DMS79 treated with DMSO at 0.1 percent for 48 hours (cell line): ENCODE data around the gene FDX2.

Experiments
- DNase-seq: peaks from one replicate; lab custom pipeline; 2025; lab: John Stamatoyannopoulos, UW

FDX2 gene

GRCh38 chr19:10332965-10333757 lies 17.3 kb upstream of the FDX2 start, which contains the start of gene RAVER1:
TSS of gene RAVER1 (minus strand) at chr19:10333529. CDS start at chr19:10333507, 22 bp downstream.
- peak; percentile 94 for DNase-seq

GRCh38 chr19:10332158-10332964 lies 16.5 kb upstream of the FDX2 start:
- no peak for DNase-seq

- no peak for DNase-seq
Measured at GRCh38 chr19:10329555-10329954, 13.7 kb upstream of the FDX2 start.

- DNase-seq: no peak
Measured at GRCh38 chr19:10328558-10329429, 13.0 kb upstream of the FDX2 start.

DNA sequence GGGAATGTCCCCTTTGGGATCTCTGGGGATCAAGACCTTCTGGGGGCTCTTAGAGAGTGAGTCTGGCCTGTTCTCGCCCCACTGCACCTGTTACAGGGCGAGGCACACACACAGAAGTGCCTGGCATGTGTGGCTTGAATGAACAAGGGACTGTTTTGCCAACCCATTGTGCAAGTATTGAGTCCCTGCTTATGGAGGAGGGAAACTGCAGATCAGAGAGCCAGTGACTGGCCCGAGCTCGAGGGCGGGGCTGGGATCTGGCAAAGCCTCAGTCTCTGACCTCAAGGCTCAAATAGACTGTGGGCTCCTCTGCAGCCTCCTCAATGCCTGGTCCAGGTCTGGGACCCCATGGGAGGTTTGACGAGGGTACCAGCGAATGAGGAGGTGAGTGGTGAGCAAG lies 12.0 kb upstream of the FDX2 start:
- no peak for DNase-seq

DNA sequence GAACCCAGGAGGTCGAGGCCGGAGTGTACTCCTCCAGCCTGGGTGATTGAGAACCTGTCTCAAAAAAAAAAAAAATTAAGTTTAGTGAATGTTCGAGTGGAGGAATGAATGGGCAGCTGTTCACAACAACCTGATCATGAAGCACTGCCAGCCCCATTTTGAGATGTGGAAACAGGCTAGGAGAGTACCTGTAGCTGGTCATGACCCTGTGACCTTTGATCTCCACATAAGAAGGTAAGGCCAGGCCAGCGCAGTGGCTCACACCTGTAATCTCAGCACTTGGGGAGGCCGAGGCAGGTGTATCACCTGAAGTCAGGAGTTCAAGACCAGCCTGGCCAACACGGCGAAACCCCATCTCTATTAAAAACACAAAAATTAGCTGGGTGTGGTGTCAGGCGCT lies 9.9 kb upstream of the FDX2 start:
- no peak for DNase-seq

GRCh38 chr19:10321874-10322835 lies 6.3 kb upstream of the FDX2 start:
- no peak for DNase-seq

- no peak for DNase-seq
Measured at GRCh38 chr19:10321417-10321797, 5.6 kb upstream of the FDX2 start.

DNA sequence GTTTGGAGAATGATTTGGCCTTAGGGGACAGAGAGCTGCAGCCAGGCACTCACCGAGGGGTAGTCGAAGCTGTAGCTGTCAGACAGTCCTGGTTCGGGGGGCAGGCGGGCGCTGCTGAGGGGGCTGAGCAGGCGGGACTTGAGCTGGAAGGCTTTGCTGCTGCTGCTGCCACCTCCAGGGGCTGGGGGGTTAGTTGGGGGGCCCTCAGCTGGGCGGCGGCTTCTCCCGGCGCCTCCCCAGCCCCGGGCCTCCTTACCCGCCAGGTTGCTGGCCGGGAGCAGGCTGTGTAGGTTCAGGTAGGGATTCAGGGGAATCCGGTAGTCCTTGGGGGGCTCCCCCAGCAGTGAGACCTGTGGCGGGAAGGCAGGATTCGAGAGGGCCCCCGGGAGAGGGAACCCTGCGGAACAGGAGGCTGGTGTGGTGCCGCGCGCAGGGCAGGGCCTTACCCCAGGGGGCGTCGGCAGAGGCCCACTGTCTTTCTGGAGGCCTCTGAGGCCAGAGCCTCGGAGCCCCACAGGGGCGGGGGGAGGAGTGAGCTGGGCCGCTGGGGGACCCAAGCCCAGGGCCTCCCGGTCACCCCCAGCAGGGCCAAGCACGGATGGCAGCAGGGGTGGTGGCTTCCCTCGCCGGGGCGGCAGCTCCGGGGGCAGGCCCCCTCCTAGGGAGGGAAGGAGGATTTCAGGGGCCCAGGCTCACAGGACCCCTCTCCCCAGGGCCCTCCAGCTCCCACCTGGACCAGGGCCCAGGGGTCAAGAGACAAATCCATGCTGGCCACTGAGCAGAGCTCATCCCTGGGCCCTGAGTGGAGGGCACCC lies 5.0 kb upstream of the FDX2 start:
- no peak for DNase-seq

DNA sequence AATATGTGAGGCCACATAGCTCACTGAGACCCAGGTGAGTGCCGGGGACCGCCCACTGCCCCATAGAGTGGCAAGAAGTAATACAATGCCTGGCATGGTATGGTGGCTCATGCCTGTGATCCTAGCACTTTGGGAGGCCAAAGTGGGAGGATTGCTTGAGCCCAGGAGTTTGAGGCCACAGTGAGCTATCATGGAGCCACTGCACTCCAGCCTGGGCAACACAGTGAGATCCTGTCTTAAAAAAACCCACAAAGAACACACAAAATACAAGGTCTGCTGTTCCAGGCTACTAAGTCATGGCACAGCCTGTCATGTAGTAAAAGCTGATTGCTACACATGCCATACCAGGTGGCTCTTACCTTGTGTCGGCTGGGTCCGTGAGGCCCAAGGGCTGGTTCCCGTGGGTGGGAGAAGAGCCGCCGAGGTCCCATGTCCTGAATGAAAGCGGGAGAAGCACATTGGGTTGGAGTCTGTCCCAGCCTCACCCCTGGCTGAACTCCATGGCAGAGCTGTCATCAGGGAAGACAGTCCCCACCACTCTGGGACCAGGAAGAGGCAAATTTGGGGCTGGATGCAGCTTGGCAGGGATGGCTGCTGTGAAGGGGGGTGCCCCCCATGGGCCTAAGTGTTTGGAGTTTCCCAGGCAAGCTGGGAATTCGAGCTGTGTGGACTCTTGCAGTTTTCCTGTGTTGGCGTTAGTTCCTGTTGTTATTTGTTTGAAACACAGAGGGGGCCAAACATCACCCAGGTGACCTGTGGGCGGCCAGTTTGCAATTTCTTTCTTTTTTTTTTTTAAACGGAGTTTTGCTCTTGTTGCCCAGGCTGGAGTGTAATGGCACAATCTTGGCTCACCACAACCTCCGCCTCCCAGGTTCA lies 3.2 kb upstream of the FDX2 start:
- DNase-seq: no peak

DNA sequence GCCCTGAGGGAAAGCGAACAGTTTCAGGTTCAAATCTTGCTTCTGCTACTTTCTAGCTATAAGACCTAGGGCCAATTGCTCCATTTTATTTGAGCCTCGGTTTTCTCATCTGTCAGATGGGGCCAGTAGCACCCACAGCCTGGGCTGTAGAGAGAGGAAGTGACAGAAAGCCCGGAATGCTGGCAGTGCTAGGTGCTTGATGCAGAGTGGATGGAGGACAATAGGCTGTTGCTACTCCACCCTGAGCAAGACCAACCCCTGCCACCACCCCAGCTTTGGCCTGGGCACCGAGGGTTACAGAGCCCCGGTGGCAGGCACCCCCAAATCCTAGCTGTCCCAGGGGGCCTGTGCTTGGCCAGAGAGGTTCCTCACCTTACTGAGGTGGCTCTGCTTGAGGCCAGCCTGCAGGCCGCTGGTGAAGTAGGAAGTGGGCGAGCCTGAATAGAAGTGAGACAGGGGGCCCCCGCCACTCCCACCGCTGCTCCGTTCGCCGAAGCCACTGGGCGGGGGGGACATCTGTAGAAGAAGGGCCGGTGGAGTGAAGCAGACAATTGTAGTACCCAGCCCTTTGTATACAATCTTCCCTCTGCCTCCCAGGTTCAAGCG lies 2.1 kb upstream of the FDX2 start:
- DNase-seq: no peak

DNA sequence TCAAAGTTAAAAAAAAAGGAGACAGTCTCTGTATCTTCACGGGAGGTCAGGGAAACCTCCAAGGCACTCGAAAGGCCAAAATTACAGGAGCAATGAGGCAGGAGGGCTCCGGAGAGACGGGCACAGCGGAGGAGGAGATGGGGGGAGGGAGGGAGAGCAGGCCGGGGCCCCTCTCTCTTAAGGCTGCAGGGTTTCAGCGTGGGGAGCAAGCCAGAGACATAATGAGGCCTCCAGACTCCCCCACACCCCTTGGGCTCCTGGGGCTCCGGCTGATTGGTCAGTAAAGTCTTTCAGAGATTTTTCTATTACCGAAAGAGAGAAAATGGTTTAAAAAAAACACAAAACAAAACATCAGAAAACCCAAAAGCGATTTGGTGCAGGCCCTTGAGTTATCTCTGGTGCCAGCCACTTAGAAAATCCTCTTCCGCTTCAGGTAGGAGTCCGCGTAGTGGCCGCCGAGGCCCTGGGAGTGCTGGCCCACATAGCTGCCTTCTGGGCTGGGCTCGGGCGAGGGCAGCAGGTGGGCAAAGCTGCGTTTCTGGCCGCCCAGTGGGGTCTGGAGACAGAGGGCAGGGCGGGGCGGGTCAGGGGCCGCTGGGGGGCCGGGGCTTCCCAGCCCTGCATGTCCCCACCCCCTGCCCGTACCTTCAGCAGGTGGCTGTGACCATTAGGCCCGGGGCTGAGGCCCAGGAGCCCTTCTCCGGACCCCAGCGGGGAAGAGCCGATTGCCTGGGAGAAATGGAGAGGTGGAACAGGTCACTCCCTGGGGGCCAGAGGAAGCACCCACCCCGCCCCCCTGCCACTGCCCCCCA lies 1.4 kb upstream of the FDX2 start:
- DNase-seq: no peak

DNA sequence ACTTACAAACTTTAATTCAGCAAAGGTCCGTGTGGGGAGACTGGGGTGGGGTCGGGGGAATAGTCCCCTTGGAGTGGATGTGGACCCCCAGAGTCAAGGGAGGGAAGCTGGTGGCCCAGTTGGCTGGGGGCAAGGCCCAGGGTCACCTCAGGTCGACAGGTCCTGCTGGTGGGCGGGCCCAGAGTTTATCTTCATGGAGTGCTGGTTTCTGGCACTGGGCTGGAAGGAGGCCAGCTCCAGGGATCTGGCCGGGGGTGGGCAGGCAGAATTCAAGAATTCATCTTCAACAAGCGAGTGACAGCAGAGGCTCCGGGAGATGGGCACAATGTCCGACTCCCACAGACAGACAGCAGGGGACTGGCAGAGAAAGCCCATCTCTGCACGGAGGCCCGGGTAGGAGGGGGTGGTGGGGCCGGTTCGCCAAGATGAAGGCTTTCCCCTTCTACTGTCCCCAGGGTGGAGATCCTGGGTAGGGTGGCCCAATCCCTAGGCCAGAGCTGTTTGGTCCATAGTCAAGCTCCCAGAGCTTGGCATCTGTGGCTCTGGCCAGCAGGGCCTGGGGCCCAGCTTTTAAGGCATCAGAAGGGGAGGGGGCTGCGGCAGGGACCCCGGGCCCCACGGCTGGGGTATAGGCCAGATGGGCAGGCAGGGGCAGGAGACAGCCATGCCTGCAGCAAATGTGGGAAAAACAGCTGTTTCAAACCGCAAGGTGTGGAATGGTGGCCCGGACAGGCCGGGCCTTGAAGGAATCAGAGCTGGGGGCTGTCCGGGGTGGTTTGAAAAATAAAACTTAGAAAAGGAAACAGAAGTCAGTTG lies 622 bp upstream of the FDX2 start:
- DNase-seq: no peak

DNA sequence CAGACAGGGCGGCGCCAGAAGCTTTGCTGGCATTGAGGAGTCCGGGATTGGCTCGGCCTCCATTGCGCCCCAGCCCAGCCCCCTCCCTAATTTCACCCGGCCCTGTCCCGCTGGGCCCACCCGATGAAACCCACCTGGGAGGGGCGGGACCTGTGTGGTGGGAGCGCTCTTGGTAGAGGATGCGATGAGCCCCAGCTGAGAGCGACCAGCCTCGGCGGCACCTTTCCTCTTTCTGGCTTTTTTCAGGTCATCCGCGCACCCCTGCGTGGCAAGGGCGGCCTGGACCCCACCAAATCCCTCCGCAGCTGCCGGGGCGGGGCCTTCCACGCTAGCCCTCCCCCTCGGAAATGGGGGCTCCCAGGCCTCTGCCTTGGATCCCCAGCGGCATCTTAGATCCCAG lies 6.4 kb downstream of the FDX2 start, which contains the start of gene ZGLP1:
TSS of gene ZGLP1 (minus strand) at position 393 of the 400 bp plus-strand sequence.
- no peak for DNase-seq

GRCh38 chr19:10306327-10306726 lies 9.5 kb downstream of the FDX2 start:
- DNase-seq: no peak

- DNase-seq: no peak
Measured at GRCh38 chr19:10305139-10305806, 10.5 kb downstream of the FDX2 start.
